HL-60 (cell line): ENCODE results near the gene AKAP13.
A peak's percentile ranks its signal among the peaks of the same experiment; 100 is the strongest.

Experiments used
- DNase-seq, 2 experiments: peaks; one replicate each; pipeline ENCODE4 v3.0.0-alpha.2; 2010 to 2020; ENCODE audit warnings: low read depth in 1 of 2, low spot score in 1 of 2
- H3K27ac ChIP-seq: fragments of 250-450 bp; sonication (Bioruptor Pico); replicated peaks from 2 replicates; pipeline ENCODE4 v1.5.1; 2020; ENCODE audit warnings: mild to moderate bottlenecking, moderate library complexity
- H3K27me3 ChIP-seq: fragments of 250-450 bp; sonication (Bioruptor Pico); 2 replicates; pipeline ENCODE4 v1.5.1; 2021; ENCODE audit warnings: mild to moderate bottlenecking, moderate library complexity; ENCODE audit not compliant: insufficient read depth, poor library complexity, severe bottlenecking
- H3K4me3 ChIP-seq: replicated peaks from 2 replicates; pipeline ENCODE4 v1.5.1; 2011; ENCODE audit warnings: mild to moderate bottlenecking, control low read depth, low read length; ENCODE audit not compliant: insufficient read depth
- CTCF ChIP-seq: IDR thresholded peaks from one replicate; pipeline ENCODE4 v1.5.1; 2011; ENCODE audit warnings: low read length, control low read depth, inconsistent platforms; ENCODE audit not compliant: insufficient read depth
- GABPA ChIP-seq: IDR thresholded peaks from 2 replicates; pipeline ENCODE4 v1.6.1; 2012; ENCODE audit warnings: low read depth
- POLR2AphosphoS5 ChIP-seq: IDR thresholded peaks from 2 replicates; pipeline ENCODE4 v1.6.1; 2012; ENCODE audit warnings: low read depth
- SPI1 ChIP-seq: IDR thresholded peaks from 2 replicates; pipeline ENCODE4 v1.6.1; 2012; ENCODE audit warnings: low read depth, mild to moderate bottlenecking, borderline replicate concordance
- TF ChIP-seq, protein P1 (sequence below): IDR thresholded peaks from 2 replicates; pipeline ENCODE4 v1.6.1; 2012; ENCODE audit warnings: low read depth; ENCODE audit not compliant: insufficient replicate concordance

Gene AKAP13

DNA sequence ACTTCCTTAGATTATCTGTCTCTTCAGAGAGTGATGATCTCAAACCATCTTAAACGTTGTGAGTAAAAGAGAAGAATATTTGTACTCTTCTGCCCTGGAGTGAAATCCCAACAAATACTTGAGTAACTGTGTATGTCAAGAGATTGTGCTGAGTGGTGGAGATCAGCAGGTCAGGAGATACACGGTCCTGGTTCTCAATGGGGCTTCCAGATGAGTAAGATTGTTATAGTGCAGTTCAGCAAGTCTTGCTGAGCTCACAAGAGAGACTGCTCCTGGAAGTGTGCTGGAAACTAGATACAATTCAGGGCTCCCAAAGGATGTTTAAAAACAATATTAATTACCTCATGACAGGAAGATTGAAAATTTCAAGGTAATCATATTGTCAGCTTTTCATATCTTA is 184.3 kb downstream of the AKAP13 start:
- DNase-seq, result no peak
- TF ChIP-seq CTCF, result no peak
- no peak for TF ChIP-seq GABPA
- Histone ChIP-seq H3K27me3 (no peaks in the 10 kb centered on the region), H3K4me3 (no peak overlapping the region), H3K27ac (no peak overlapping the region)

GRCh38 chr15:85568261-85568808 is 187.9 kb downstream of the AKAP13 start:
- Histone ChIP-seq H3K27ac (no peak overlapping the region), H3K4me3 (no peak overlapping the region), H3K27me3 (no peaks in the 10 kb centered on the region)
- no peak for DNase-seq
- no peak for TF ChIP-seq CTCF
- no peak for TF ChIP-seq SPI1
- TF ChIP-seq, protein P1, sequence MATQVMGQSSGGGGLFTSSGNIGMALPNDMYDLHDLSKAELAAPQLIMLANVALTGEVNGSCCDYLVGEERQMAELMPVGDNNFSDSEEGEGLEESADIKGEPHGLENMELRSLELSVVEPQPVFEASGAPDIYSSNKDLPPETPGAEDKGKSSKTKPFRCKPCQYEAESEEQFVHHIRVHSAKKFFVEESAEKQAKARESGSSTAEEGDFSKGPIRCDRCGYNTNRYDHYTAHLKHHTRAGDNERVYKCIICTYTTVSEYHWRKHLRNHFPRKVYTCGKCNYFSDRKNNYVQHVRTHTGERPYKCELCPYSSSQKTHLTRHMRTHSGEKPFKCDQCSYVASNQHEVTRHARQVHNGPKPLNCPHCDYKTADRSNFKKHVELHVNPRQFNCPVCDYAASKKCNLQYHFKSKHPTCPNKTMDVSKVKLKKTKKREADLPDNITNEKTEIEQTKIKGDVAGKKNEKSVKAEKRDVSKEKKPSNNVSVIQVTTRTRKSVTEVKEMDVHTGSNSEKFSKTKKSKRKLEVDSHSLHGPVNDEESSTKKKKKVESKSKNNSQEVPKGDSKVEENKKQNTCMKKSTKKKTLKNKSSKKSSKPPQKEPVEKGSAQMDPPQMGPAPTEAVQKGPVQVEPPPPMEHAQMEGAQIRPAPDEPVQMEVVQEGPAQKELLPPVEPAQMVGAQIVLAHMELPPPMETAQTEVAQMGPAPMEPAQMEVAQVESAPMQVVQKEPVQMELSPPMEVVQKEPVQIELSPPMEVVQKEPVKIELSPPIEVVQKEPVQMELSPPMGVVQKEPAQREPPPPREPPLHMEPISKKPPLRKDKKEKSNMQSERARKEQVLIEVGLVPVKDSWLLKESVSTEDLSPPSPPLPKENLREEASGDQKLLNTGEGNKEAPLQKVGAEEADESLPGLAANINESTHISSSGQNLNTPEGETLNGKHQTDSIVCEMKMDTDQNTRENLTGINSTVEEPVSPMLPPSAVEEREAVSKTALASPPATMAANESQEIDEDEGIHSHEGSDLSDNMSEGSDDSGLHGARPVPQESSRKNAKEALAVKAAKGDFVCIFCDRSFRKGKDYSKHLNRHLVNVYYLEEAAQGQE, result no peak
- TF ChIP-seq GABPA, result no peak
- TF ChIP-seq POLR2AphosphoS5, result no peak

GRCh38 chr15:85570336-85570735 is 189.9 kb downstream of the AKAP13 start:
- Histone ChIP-seq H3K27ac (peak overlapping the region; percentile 51), H3K4me3 (no peak overlapping the region), H3K27me3 (no peaks in the 10 kb centered on the region)
- DNase-seq, result peak; percentile 59 to 65
- peak; percentile 88 for TF ChIP-seq SPI1
- TF ChIP-seq, protein P1, result no peak

GRCh38 chr15:85571780-85572179 is 191.4 kb downstream of the AKAP13 start:
- H3K4me3 ChIP-seq, result no peak overlapping the region
- no peak overlapping the region for H3K27ac ChIP-seq
- H3K27me3 ChIP-seq, result no peaks in the 10 kb centered on the region
- TF ChIP-seq, protein P1, result no peak
- TF ChIP-seq GABPA, result no peak
- TF ChIP-seq SPI1, result no peak
- no peak for TF ChIP-seq POLR2AphosphoS5
- TF ChIP-seq CTCF, result no peak
- DNase-seq, result no peak
